RKO (cell line): ENCODE results near the gene IGSF11.

Source experiments
- DNase-seq: peaks from one replicate; pipeline ENCODE4 v3.0.0-alpha.2; 2016; ENCODE audit warnings: low spot score

IGSF11 gene

DNA sequence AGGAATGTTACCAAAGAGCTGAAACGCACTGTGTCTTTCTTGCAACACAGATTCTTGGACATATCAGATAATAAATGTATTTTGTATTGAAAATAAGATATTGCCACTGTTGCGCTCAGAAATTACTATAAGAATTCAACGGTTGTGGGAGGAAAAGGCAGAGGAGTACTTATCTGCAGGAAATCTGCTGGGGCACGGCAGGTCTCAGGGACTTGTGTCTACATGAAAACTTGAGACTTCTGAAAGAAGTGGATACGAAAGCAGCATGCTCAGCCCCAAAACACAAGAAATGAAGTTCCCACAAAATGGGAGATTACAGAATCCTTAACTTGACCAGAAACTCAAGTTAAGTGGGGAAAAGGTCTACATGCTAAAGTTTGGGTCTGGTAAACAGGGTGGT lies 86.5 kb downstream of the IGSF11 start:
- no peak for DNase-seq

DNA sequence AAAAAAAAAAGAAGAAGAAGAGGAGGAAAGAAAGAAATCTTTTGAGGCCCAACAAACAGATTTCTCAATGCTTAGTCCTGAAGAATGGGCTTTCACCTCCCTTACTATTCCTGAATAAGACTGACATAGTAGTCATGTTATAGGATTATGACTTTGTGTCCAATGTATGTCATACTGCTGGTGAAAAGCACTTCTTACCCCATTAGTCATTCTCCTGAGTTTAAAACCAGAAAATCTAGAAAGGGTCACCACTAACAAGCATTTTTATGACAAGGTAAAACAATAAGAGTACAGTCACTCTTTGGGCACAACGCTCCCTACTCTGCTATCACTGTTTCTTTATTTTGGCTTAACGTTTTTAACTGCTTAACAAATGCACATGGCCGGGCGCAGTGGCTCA lies 88.2 kb downstream of the IGSF11 start:
- DNase-seq, result peak; percentile 4

DNA sequence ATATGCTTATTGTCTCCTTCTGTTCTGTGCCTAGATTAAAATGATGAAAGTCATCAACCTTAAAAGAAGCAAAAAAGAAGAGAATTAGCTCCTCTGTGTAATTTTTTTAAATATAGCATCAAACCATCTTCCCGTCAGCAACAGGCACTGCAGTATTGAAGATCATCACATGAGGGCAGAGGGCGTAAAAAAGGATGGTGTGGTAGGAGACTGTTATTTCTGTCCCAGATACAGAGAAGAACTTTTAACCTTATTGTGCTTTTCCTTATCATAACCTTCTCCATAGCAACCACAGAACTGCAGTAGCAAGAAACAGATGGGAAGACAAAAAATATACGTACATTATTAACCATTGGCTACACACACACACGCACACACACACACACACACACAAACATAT lies 88.8 kb downstream of the IGSF11 start:
- no peak for DNase-seq

DNA sequence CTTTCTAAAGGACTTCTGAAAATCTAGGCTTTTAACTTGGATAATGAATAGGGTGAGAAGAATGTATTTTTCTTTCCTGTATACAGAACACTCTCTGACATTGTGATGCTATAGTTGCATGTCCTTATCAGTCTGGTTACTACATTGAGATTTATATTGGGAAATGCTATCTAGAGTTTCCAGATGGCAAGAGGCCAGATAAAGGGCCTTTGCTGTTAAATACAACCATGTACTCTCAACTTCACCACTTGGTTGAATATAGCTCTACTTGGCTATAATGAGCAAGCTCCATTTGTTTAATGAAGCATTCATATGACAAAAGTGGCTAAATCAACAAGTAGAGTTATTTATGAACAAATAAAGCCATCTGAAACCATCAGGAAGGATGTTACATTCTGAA lies 91.0 kb downstream of the IGSF11 start:
- no peak for DNase-seq

DNA sequence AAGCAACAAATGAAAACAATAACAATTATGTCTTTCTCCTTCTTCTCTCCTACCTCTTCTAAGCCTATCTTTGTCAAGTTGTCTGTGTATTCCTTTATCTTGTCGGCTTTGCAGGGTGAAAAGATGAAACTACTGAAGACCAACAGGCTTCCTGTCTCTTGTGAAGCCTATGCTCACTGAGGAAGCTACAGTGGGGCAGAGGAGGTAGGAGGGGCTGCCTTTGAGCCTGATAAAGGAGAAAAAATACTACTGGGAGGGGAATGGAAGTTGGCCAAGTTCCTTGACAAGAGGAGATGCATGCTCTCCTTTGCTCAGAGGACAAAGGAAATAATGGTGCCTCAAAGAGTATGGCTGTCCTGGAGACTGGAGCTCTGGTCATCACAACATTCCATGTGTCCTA lies 92.0 kb downstream of the IGSF11 start:
- no peak for DNase-seq

DNA sequence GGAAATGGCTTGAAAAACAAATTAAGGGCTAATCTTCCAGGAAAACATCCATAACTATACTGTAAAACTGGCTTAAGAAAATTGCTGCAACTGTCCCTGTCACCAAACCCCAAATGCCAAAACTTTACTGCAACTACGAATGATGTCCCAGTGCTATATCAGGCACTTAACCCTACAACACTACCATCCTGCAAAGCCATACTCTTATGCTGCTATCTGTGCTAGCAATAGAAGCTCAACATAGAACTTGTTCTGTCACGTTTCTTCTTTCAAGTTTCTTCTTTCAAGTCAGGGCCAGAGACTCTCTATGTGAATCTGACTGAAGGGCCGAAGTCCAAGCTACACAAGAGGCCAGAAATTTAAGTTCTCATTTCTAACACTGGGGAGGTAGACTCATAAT lies 92.5 kb downstream of the IGSF11 start:
- DNase-seq, result no peak

DNA sequence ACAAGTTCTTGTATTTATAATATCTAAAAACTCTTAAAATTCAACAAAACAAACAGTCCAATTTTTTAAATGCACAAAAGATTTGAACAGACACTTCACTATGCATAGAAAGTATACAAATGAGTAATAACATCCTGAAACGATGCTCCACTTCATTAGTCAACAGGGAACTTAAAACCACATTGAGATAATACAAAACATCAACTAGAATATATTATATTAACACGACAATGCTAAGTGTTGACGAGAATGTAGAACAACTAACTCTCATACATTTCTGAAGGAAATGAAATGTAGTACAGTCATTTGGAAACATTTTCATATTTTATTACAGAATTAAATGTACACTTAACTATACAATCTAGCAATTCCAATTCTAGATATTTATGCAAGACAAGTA lies 93.4 kb downstream of the IGSF11 start:
- no peak for DNase-seq

DNA sequence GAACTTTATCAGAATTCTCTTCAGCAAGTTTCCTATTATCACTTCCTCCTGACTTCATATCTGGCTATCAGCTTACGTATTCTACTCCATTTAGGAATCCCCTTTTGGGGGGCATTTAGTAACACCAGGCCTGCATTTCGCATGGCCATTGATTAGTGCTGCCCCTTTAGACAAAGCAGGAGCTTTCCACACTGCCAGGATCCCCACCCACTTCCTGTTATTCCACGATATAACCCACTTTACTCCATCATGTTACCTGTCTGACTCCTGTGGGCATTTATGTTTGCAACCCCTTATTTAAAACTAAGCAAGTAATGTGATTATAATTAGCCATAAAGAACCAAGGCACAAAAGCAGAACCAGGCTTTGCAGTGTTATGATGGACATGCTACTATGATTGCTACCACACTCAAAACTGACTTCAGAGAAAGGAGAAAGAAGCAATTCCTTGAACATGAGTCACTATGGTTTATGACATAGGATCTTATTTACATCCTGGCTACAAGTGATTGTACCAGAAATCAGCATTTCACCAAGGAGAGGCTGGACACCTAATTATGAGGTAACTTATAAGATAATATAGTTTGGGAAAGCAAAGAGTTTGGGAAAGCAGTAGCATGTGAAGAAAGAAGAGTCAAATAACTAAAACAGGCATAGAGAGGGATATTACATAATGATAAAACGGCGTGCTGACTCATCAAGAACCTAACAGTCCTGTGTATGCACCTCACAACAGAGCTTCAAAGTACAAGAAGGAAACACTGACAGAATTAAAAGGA lies 96.3 kb downstream of the IGSF11 start:
- DNase-seq, result peak; percentile 58

DNA sequence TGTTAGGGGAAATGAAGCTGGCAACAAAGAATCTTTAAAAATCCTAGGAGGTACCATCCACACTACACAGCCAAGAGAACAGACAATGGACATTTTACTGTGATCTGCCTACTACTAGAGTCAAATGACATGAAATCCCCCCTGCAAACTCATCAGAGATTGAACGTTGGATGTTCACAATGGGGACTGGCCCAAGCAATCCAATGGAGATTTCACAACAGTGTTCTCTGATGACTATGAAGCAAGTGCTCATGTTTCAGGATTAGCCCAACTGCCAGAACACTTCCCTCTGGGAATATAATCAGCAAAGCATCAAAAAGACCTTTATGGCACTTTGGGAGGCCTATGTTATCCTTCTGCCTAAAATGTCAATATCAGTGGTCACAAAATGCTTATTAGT lies 97.8 kb downstream of the IGSF11 start:
- no peak for DNase-seq

DNA sequence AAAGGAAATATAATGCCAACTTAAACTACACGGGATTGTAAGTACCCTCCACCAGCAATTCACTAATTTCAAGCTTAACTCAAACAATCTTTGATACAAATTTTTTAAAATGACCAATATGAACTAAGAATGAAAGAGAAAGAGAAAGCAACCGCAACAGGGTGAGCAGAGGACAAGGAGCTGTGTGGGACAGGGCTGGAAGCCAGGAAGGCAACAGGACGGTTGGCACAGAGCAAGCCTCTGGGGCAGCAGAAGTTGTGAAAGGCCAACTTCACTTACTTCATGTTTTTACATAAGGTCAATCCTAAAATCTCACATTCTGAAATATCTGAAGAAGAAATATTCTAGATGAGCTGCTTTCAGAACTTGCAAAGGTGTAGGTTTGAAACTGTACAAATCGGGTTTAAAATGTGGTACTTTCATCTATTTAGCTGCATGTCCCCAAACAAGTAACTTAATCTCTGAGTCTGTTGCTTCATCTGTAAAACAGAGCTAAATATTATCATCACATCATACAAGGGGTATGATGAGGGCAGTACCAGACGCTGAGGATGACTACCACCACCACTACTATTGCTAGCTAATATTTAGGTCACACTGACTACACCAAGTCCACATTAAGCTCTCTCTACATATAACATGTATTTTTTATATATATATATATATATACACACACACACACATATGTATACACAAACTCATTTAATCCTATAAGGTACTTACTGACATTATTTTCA lies 101.7 kb downstream of the IGSF11 start:
- DNase-seq, result no peak

DNA sequence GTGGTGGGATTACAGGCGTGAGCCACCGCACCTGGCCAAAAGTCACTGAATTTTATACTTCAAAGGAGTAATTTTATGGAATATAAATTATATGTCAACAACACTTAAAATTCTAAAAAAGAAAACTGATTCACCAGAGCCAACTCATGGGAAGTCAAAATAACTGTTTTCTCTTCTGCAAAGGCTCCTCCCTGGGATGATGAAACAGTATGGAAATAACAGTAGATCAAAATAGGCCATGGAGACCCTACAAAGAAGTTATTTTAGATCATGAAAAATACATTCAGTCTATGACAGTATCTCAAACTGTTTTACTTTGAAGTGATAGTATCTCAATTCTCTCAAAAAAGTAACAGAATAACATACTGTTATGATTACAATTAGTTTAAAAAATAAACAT lies 102.7 kb downstream of the IGSF11 start:
- no peak for DNase-seq

DNA sequence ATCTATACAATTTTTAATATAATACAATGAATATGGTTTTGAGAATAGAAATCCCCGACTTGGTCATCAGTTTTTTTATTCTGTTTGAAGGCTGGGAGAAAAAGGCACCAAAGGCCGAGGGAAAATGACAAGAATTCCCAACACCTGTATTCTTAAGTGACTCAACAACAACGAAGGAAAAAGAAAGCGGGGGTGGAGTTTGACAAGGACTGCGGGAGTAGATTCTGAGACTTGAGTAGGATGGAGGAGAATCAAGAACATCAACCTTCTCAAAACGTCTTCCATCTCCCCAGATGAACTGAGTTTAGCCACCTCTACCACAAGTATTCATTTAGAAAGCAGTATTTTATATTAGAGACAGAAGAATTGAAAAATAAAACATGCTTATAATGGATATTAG lies 107.2 kb downstream of the IGSF11 start:
- no peak for DNase-seq

DNA sequence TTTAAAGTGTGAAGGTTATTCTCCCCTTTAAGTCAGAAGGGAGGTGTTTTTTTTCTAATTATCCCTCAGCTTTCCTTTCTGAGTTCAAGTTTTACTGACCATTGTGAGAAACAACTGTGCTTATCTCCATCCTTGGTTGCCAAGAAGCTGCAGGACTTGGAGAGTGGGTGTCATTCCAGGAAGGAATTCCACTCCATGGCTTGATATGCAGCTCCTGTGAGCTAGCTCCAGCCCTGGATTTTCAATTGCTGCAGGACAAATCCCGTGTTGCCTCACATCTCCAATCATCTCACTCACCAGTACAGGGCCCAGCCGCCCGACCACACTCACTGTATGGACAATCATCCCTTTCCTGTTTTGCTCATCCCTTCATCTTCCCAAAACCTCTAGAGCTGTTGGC lies 122.5 kb downstream of the IGSF11 start:
- no peak for DNase-seq

DNA sequence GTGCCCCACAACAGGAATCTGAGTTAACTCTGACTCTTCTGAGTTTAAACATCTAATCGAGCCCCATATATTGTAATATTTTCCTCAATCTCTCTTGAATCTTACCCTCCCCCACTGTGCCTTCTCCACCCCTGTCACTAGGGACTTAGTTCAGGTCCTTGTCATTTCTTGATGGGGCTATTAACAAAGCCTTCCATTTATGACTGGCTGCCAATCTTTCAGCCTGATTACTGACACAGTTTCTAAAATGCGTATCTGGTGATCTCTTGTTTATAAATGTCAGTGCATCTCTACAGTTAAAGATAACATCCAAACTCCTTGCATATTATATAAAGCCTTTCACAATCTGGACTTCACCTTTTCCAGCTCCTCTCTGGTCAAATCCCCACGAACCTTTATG lies 124.3 kb downstream of the IGSF11 start:
- DNase-seq, result no peak

DNA sequence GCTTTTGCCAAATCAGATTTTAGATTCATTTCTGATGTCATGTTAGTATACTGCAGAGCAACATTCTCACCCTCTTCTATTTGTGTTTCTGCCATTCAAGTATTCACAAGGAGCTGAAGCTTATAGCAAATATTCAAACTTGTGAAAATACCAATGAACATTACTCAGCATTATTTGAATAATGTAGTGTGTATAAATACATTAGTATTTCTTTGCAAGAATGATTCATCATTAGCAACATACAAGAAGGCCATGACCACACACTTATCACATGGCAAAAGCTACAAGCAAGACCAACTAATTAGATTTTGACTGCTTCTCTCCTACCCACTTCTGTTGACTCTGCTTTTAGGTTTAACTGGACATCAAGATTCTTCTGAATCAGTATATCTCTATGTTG lies 124.9 kb downstream of the IGSF11 start:
- DNase-seq, result peak; percentile 9

DNA sequence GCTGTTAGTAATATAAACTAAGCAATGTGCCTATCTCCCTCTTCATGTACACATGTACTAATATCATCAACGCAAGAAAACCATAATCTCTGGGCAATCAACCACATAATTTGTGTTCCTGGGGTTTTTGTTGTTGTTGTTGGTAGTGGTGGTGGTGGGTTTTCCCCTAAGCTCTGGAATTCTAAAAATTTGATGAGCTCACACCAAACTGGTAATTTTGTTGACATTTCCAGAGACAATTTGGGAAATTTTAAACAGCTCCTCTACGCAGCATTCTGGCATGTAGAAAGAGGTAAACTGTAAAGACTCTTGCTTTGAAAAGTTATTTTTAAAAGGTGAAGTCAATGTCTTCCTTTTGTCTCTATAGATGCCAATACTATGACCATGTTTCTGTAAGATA lies 126.7 kb downstream of the IGSF11 start:
- DNase-seq, result no peak

DNA sequence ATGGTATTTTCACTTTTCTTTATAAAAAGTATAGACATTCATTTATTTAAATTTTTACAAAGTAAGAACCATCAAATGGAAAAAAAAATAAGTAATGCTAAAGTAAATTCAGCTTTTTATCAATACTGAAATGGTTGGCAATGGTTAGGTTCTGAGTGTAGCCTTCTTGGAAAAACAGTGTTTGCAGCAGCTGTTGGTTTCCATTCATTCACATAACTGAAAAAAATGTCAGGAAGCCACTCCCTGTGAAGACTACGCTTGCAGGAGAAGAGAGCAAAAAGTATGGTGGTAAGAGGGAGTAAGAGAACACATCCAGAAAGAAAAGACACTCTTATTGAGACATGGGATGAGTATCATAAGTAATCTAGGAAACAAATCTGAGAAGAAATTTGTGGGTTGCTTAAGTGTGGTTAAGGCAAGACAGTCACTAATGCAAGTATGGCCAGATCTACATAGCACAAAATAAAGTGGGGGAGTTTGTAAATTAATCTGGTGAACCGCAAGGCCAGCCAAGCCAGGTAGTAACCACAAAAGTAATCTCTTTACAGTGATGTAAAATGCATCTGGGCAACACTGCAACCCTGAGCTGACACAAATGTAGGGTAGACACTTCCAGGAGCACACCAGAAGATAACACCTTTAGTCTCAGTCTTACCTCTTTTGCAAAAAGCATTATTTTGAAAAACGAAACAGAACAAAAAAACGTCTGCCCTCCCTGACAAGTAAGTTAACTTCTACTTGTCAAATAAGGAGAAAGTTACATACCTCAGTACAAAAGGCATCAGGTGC lies 133.7 kb downstream of the IGSF11 start:
- DNase-seq, result no peak

DNA sequence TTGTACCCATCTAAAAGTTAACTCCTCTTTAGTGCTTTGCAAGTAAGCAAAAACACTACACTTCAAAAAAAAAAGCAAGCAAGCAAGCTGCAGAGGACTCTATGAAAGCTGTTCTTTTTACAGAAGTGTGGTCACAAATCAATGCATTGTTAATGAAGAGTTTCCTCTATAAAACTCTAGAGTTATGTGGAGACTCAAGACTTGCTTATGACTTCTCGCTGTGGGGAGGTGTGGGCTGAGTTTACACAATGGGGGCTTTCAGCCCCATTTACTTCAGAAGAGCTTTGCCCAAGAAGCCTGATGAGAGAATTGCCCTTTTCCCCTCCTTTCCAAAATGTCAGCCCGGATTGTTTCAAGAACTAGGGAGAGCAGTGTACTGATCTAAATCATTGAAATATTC lies 144.4 kb downstream of the IGSF11 start:
- DNase-seq, result no peak

DNA sequence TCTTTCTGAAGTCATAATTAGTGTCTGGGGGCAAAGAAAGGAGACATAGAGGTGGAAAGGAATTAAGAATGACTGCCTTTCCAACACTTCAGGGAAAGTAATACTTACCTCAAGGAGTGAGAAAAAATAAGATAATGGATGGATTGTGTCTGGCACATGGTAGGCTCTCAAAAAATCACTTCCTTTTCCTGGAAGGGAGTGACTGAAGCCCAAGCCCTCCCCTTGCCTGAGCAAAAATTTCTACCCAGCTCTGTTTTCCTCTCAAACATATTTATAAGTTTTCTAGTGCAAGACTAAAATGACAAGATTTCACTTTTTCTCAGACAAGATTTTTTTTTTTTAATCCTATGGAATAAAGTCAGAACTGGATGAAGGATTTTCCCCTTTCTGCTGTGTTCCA lies 145.0 kb downstream of the IGSF11 start:
- no peak for DNase-seq

DNA sequence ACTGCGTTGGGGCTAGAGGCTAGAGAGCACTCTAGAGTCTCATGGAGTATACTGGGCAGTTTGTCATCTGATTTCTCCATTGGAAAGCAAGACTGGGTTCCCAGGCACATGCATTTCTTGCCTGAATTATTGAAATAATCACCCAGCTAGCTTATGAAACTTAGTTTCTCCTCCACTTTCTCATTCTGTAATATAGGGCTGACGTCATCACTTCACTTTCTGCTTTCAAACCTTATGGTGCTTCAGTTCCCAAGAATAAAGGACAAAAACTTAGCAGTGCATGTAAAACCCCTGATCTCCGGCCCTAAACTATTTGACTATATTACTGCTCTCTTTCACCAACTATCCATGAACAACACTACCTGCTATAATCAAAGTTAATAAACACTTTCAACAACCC lies 147.9 kb downstream of the IGSF11 start:
- DNase-seq, result no peak

DNA sequence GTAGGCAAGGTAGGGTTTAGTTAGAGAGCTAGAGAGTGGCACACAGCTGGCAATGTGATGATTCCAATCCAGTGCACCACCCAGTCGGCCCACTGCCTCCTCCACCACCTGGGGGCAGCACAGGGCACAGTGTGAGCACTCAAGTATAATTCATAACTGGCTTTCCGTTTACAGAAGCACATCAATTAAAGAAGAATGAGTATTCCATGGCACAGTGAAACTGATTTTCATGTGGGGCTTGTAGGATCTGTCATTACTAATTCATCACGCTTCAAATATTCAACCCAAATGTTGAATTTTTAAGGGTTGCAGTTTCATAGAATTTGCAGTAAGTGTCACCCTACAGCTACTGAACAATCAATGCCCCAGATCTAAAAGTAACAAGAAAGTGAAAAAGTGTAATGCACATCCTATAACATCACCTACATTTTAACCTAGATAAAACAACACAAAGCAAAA lies 149.9 kb downstream of the IGSF11 start:
- DNase-seq, result peak; percentile 62

DNA sequence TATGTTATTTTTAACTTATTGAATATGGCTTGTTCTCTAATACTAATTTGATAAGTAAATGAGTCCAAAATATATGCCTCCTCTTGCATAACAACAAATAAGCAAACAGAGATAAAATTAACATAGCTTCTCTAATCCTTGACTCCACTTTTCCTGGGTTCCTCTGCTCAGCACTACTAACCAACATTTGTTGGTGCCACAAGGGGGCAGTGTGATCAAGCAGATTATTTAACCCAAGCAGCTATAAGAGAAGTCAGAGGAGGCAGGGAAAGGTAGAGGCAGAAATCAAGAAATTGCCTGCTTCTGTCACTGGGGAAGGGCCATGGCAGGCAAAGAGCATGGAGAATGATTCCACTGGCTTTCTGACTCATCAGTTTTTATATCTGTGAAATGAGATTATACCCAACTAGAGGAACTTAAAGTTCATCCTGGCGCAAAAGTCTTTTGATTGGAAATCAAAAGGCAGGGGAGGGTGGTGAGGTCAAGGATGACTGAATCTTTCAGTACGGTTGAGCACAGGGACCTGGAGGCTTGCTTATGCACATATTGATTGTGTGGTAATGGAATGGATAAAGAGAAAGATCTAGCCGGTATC lies 152.2 kb downstream of the IGSF11 start:
- DNase-seq, result peak; percentile 60

DNA sequence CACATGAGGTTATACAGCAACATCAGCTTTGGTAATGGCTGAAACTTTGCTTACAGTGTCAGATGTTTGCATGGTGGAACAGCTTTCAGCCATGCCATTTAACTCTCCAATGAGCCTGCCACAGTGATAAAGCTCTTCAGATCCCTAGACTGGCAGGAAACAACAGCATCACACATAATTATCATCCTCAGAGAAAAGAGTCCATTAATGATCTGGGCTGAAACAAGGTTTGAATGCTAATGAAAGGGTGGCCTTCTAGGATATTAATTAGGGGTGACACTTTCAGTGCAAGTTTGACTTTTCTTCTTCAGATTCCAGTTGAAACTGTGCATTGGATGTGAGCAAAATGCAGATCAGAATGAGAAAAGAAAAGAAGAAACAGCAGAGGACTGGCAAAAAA lies 166.6 kb downstream of the IGSF11 start:
- no peak for DNase-seq
